Measurements from ENCODE around the gene SLC28A2. TPM values are rescaled to one million over a fixed set of nuclear protein-coding genes. Genes with fewer than 3 reads are reported as not detected.
"Not testable (repeated sequence)": the region's sequence is repeated elsewhere in the genome, so short reads cannot be mapped to it uniquely, and the experiment has no call there.

SLC28A2 gene
- total and polyA plus RNA-seq, 2 donors (not counting 1 experiment from before 2014, with no cell fraction given), result not detected

DNA sequence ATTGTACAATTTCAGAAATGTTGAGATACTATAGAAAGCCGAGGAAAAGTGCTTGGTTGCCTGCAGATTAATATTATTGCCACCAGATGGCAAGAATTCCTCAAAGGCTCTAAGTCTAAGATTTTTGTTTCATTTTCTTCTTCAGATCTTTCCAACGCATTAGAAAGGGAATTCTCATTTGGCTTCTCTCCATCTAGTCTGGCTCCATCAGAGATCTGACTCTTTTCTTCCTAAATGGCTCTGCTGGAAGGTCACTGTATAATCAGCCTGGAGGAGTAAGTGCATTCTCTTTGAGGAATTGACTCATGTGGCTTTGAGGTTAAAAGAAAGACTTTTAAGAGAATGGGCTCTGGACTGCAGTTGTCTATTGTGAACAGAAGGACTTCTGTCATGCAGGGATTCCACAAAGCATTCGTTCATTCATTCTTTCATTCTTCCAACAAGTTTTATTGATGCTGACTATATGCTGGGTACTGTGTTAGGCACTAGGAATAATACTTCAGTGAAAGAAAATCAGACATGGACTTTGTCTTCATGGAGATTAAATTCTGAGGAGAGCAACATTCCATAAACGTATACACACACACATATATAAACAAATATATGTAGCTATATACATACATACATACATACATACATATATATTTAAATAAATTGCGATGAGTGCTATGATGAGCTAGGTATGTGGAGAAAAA, 55.3 kb downstream of the SLC28A2 start:
- Histone ChIP-seq H3K27me3 (replicated peaks in 1 of 4; ENCODE audit: control extremely low read depth in 1 of 4, control insufficient read depth in 3 of 4, insufficient read depth in 4 of 4, low read length in 3 of 4) (peaks cover 0 to 14% (median 7%) of the 10 kb centered on the region in 4 experiments), H3K9ac (ENCODE audit: low read length) (peak overlapping the region; percentile 44), H2AFZ (ENCODE audit: insufficient read depth, low read depth, low read length, poor library complexity, severe bottlenecking) (peak overlapping the region; percentile 76), H3K4me1 (ENCODE audit: control insufficient read depth in 2 of 2, insufficient read depth in 2 of 2, low read length in 2 of 2) (peaks cover 0 to 3% of the 10 kb centered on the region in 2 donors), H3K9me3 (ENCODE audit: control extremely low read depth in 1 of 3, control insufficient read depth in 2 of 3, insufficient read depth in 1 of 3, low read length in 2 of 3) (peaks cover 0 to 3% (median 0%) of the 10 kb centered on the region in 3 donors), H3K4me3 (ENCODE audit: control extremely low read depth in 1 of 5, extremely low read depth in 1 of 5, insufficient read depth in 1 of 5, low read depth in 2 of 5, low read length in 4 of 5) (peak overlapping the region in 3 of 5 experiments; percentile 33 to 49 (median 41)), H3K27ac (ENCODE audit: low read length in 2 of 2) (no peak overlapping the region), H3K36me3 (replicated peaks in 1 of 2; ENCODE audit: control extremely low read depth in 1 of 2, control insufficient read depth in 1 of 2, extremely low read depth in 1 of 2, insufficient read depth in 2 of 2, low read length in 1 of 2) (no peaks in the 10 kb centered on the region), H3K79me2 (ENCODE audit: control insufficient read depth, insufficient read depth, low read length) (no peaks in the 10 kb centered on the region), H3K4me2 (replicated peaks; ENCODE audit: low read depth, low read length, poor library complexity, severe bottlenecking) (peak overlapping the region; percentile 66), H4K20me1 (ENCODE audit: control insufficient read depth, insufficient read depth, low read length, poor library complexity, severe bottlenecking) (no peaks in the 10 kb centered on the region)
- Mint-ChIP-seq H3K4me3 (peak overlapping the region; percentile 71), H3K27me3 (peaks cover 29% of the 10 kb centered on the region), H3K9me3 (ENCODE audit: insufficient read depth) (no peaks in the 10 kb centered on the region), H3K4me1 (peaks cover 4% of the 10 kb centered on the region), H3K27ac (no peak overlapping the region)
- ChIA-PET POLR2A (interaction anchor here (0.6 kb wide), 1 partner anchor 411 kb away, joined by 3 read pairs; no protein-coding TSS in a partner anchor), CTCF (interaction anchor here (1.0 to 4.2 kb wide), 4 partner anchors 75 to 124 kb away, joined by 3 to 42 read pairs (median 5); a partner anchor contains a TSS)
- ATAC-seq (ENCODE audit: low read depth), result peak; percentile 51
- intact Hi-C loops (cut with micrococcal nuclease), result loop anchor here (1.0 to 5.0 kb wide), 3 partner anchors 92 to 305 kb away; no protein-coding TSS in a partner anchor
- 100% methylated on average over 1 of the region's 5 CpGs for WGBS (ENCODE audit: insufficient coverage)
- DNase-seq, result peak; percentile 58
- no peak for TF ChIP-seq EZH2 (IDR thresholded peaks at IDR 0.05; ENCODE audit: borderline replicate concordance, insufficient read depth, low read depth, low read length, poor library complexity, severe bottlenecking)
- TF ChIP-seq CTCF (IDR thresholded peaks at IDR 0.05), result peak; percentile 69

DNA sequence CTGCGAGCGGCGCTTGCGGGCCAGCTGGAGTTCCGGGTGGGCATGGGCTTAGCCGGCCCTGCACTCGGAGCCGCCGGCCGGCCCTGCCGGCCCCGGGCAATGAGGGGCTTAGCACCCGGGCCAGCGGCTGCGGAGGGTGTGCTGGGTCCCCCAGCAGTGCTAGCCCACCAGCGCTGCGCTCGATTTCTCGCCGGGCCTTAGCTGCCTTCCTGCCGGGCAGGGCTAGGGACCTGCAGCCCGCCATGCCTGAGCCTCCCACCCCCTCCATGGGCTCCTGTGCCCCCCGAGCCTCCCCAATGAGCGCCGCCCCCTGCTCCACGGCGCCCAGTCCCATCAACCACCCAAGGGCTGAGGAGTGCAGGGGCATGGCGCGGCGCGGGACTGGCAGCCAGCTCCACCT, 62.1 kb downstream of the SLC28A2 start:
- H3K9me3 ChIP-seq (ENCODE audit: control extremely low read depth in 1 of 3, control insufficient read depth in 2 of 3, insufficient read depth in 1 of 3, low read length in 2 of 3); H3K36me3 ChIP-seq (replicated peaks in 1 of 2; ENCODE audit: control extremely low read depth in 1 of 2, control insufficient read depth in 1 of 2, extremely low read depth in 1 of 2, insufficient read depth in 2 of 2, low read length in 1 of 2); H4K20me1 ChIP-seq (ENCODE audit: control insufficient read depth, insufficient read depth, low read length, poor library complexity, severe bottlenecking); H3K4me1 Mint-ChIP-seq; H3K9me3 Mint-ChIP-seq (ENCODE audit: insufficient read depth); H2AFZ ChIP-seq (ENCODE audit: insufficient read depth, low read depth, low read length, poor library complexity, severe bottlenecking); H3K27me3 ChIP-seq (replicated peaks in 1 of 4; ENCODE audit: control extremely low read depth in 1 of 4, control insufficient read depth in 3 of 4, insufficient read depth in 4 of 4, low read length in 3 of 4); H3K4me3 ChIP-seq (ENCODE audit: control extremely low read depth in 1 of 5, extremely low read depth in 1 of 5, insufficient read depth in 1 of 5, low read depth in 2 of 5, low read length in 4 of 5); H3K27ac Mint-ChIP-seq; DNase-seq; ATAC-seq (ENCODE audit: low read depth); H3K4me2 ChIP-seq (replicated peaks; ENCODE audit: low read depth, low read length, poor library complexity, severe bottlenecking); intact Hi-C loops (cut with micrococcal nuclease); H3K4me3 Mint-ChIP-seq; H3K79me2 ChIP-seq (ENCODE audit: control insufficient read depth, insufficient read depth, low read length); POLR2A ChIA-PET; H3K4me1 ChIP-seq (ENCODE audit: control insufficient read depth in 2 of 2, insufficient read depth in 2 of 2, low read length in 2 of 2); H3K9ac ChIP-seq (ENCODE audit: low read length); H3K27ac ChIP-seq (ENCODE audit: low read length in 2 of 2): not testable (repeated sequence)
- H3K27me3 Mint-ChIP-seq, result peaks cover 38% of the 10 kb centered on the region
- 97% methylated on average over 20 of the region's 31 CpGs for WGBS (ENCODE audit: insufficient coverage)
- CTCF ChIA-PET, result interaction anchor here (1.2 to 2.1 kb wide), 4 partner anchors 11 to 143 kb away, joined by 3 to 7 read pairs (median 4); a partner anchor contains a TSS

Data from B cell (primary cell).